ENCODE data around the gene ITGB4.

DNA sequence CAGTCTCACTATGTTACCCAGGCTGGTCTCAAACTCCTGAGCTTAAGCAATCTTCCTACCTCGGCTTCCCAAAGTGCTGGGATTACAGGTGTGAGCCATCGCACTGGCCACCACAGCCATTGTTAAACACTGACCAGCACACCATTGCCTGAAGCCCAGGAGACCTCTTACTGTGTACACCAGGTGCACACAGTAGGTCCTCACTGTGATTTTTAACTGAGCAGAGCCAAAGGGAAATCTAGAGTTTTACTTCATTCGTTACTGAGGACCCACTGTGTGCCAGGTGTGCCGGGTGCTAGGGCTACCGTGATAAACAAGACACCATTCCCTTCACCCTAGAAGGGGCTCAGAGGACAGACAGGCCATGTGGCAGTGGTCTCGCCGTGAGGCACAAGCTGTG, 4.2 kb downstream of the ITGB4 start:
- no peak for TF ChIP-seq RAD21 (conservative IDR thresholded peaks at IDR 0.05 in 1 of 2, IDR thresholded peaks at IDR 0.05 in 1 of 2)
- TF ChIP-seq, protein P1, sequence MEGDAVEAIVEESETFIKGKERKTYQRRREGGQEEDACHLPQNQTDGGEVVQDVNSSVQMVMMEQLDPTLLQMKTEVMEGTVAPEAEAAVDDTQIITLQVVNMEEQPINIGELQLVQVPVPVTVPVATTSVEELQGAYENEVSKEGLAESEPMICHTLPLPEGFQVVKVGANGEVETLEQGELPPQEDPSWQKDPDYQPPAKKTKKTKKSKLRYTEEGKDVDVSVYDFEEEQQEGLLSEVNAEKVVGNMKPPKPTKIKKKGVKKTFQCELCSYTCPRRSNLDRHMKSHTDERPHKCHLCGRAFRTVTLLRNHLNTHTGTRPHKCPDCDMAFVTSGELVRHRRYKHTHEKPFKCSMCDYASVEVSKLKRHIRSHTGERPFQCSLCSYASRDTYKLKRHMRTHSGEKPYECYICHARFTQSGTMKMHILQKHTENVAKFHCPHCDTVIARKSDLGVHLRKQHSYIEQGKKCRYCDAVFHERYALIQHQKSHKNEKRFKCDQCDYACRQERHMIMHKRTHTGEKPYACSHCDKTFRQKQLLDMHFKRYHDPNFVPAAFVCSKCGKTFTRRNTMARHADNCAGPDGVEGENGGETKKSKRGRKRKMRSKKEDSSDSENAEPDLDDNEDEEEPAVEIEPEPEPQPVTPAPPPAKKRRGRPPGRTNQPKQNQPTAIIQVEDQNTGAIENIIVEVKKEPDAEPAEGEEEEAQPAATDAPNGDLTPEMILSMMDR (IDR thresholded peaks at IDR 0.05) = no peak
- TF ChIP-seq EHMT2 (IDR thresholded peaks at IDR 0.05; ENCODE audit: low read depth) = no peak
- no peak for TF ChIP-seq RFX5 (IDR thresholded peaks at IDR 0.05)
- no peak for TF ChIP-seq RCOR1 (IDR thresholded peaks at IDR 0.05; ENCODE audit: low read depth, low read length)
- TF ChIP-seq NR3C1 (IDR thresholded peaks at IDR 0.05) = no peak
- no peak for TF ChIP-seq BHLHE40 (IDR thresholded peaks at IDR 0.05; ENCODE audit: low read depth, low read length)
- TF ChIP-seq CHD4 (IDR thresholded peaks at IDR 0.05; ENCODE audit: borderline replicate concordance) = no peak
- no peak for TF ChIP-seq SREBF2 (IDR thresholded peaks at IDR 0.05)
- TF ChIP-seq ZNF302 (CRISPR knock-in tag; IDR thresholded peaks at IDR 0.05) = no peak
- TF ChIP-seq EP300 (IDR thresholded peaks at IDR 0.05) = no peak
